Measurements from ENCODE around the gene OR2G3.

The OR2G3 gene

DNA sequence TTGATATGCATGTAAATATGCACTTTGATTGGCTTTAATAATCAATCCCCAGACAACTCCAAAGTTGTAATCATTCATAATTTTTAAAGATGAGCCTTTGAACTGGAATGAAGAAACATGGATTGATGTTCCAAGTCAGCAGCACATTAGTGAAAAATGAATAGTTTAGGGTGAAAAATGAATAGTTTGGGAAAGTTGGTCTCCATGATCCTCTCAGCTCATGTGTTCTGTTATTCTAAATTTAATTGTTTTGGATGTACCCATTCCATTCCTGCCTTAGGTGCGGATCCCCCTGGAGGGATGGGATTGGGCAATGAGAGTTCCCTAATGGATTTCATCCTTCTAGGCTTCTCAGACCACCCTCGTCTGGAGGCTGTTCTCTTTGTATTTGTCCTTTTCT lies at the start of gene OR2G3:
Gene OR2G3 (plus strand): TSS at position 301 of the 400 bp plus-strand sequence. CDS start 0 bp downstream, at position 301.
- no peak for DNase-seq (ENCODE audit: low spot score)

DNA sequence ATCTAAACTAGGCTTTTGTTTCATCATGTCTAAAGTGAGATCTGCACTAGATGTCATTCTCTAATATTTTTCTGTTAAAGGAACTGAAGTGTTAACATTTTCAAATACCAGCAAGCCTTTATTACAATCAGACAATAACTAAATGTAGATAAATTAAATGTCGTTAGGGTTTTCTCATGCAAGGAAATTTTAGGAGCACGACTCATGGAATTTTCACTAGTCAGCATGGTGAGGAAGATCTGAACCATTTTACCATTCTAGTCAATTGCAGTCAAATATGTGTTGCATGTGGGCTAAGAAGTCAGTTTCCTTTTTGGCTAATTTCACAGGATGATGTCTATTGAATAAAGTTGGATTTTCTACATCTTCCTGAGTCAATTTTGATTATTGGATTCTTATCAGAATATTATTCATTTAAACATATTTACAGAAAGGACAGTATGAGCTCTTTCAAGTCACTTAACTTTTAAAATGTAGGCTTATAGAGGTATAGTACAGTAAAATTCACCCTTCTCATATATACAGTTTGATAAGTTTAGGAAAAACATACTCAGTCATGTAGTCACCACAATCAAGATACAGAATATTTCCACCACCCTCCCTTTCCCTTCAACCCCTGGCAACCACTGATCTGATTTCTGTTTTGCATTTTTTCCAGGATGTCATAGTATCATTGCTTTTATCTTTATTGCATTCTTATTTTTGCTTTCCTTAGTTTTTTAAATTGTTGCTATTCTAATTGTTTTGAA lies 47.3 kb upstream of the OR2G3 start:
- no peak for DNase-seq (ENCODE audit: low spot score)

- no peak for DNase-seq (ENCODE audit: low spot score)
Measured at GRCh38 chr1:247561711-247562110, 43.7 kb upstream of the OR2G3 start.

DNA sequence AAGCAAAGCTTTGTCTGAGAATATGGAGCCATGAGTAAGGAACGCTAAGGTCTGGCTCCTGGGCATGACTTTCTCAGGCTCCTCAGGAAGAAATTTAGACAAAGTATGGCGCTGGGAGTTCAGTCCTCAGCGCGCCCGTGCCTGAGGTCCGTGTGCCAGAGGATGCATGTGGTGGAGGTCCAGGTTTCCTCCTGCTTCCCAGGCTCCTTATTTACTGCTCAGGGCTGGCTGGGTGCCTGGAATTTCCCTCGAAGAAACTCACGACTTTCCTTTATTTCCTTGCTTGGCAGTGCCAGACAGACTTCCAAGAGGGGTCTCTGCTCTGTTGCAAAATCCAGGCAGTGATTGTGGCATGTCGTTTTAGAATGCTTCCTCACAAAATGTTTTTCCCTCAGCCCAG lies 43.2 kb upstream of the OR2G3 start:
- DNase-seq (ENCODE audit: low spot score): no peak

GRCh38 chr1:247574236-247574635 lies 31.1 kb upstream of the OR2G3 start:
- DNase-seq (ENCODE audit: low spot score): no peak

DNA sequence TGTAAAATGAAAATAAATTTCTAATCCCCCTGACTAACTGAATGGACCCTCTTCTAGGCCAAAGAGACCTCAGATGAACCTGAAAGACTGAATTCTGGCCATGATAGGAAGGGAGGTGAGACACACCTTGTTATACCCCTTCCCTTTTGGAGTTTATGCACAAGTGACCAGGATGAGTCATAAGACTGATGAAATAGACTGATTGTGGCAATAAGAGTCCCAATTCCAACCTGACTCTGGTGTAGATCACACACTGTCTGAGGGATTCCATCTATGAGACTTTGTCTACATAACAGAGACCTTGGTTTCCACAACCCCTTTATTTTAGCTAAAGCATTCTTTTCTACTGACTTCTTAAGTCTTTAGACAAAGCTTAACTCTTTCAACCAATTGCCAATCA lies 30.7 kb upstream of the OR2G3 start:
- DNase-seq (ENCODE audit: low spot score): no peak

GRCh38 chr1:247576514-247576913 lies 28.9 kb upstream of the OR2G3 start:
- peak; percentile 34 for DNase-seq (ENCODE audit: low spot score)

DNA sequence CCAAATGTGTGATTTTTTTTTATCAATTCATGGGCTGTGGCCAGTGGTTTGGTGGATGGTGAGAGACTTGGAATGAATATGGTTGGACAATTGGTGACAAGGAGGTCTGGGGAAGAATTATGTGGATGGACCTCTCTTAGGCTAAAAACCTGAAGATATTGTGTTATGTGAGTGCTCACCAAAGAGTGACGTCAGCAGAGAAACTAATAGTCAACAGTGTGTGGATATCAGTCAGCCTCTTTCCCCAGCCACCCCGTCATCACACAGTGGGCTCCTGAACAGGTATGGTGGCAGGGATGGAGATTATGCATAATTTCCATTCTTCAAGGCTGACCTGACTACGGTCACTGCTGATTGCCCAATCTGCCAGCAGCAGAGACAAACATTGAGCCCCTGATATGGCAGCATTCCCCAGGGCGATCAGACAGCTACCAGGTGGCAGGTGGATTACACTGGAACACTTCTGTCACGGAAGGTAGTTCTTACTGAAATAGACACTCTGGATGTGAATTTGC lies 26.4 kb upstream of the OR2G3 start:
- no peak for DNase-seq (ENCODE audit: low spot score)

- no peak for DNase-seq (ENCODE audit: low spot score)
Measured at GRCh38 chr1:247588060-247588459, 17.3 kb upstream of the OR2G3 start, which contains the start of gene OR2G2. TSS of gene OR2G2 (plus strand) at chr1:247588360. CDS start at chr1:247588360, 0 bp downstream.

GRCh38 chr1:247613405-247613804 lies 8.0 kb downstream of the OR2G3 start:
- DNase-seq (ENCODE audit: low spot score): no peak

GRCh38 chr1:247614625-247615024 lies 9.2 kb downstream of the OR2G3 start:
- DNase-seq (ENCODE audit: low spot score): no peak

GRCh38 chr1:247627951-247628350 lies 22.6 kb downstream of the OR2G3 start:
- DNase-seq (ENCODE audit: low spot score): no peak

- DNase-seq (ENCODE audit: low spot score): no peak
Measured at GRCh38 chr1:247638011-247638410, 32.6 kb downstream of the OR2G3 start.

DNA sequence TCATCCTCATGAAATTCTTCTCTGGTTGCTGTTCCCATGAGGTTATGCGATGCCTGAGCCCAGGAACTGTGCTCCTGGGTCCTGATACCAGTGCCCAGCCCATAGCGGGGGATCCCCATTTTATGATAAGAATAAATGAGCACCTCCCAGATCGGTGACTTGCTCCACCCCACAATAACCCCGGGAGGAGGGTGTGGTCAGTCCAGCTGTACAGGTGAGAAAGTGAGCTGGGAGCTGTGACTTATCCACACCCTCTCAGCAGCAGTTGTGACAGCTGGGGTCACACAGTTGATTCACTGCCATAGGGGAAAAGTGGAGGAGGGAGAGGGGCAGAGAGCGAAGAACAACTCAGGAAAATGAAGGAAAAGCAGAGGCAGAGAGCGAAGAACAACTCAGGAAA lies 33.4 kb downstream of the OR2G3 start:
- DNase-seq (ENCODE audit: low spot score): no peak

DNA sequence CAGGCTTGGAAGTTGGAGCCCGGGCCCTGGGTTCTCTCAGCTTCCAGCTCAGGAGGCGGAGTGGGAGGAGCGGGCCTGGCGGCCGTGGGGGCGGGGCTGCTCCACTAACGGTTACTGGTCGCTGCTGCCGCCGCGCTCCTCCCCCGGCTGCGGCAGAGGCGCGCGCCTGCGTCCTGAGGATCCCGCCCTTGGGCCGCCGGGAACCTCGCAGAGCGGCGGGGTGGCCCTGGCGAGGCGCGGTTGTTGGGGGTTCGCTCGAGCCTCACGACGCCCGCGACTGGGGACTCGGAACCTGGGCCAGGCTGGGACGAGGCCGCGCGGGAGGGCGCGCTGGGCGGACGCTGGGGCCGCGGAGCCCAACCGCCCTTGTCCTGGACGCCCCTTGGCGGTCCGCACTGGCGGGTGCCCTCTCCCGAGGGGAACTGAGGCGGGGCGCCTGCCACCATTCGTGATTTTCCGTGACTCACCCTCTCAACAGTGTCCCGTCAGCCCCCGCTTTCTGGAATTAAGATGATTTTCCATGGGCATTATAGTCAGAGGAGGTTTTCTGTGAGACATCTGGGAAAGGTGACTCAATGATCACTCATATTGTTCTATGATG lies 34.1 kb downstream of the OR2G3 start:
- DNase-seq (ENCODE audit: low spot score): no peak

GRCh38 chr1:247642742-247643141 lies 37.4 kb downstream of the OR2G3 start:
- no peak for DNase-seq (ENCODE audit: low spot score)

DNA sequence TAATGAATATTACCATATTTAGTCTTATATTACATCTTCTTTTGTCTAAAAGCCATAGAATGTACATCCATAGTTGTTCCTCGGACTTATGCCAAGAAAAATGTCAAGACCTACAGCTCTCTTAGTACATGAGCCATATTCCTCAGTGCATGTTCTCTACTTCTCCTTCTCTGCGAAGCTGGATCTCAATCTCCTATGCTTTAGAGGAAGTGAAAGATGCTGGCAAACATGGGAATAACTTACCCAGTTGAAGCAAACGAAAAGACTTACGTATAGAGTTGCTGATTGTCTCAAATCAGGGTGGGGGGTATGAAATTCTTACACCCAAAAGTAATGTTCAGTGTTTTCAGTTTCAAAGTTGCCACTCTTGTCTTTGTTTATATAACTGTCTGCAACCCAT lies 41.5 kb downstream of the OR2G3 start:
- no peak for DNase-seq (ENCODE audit: low spot score)

GRCh38 chr1:247647864-247648263 lies 42.5 kb downstream of the OR2G3 start:
- no peak for DNase-seq (ENCODE audit: low spot score)

DNA sequence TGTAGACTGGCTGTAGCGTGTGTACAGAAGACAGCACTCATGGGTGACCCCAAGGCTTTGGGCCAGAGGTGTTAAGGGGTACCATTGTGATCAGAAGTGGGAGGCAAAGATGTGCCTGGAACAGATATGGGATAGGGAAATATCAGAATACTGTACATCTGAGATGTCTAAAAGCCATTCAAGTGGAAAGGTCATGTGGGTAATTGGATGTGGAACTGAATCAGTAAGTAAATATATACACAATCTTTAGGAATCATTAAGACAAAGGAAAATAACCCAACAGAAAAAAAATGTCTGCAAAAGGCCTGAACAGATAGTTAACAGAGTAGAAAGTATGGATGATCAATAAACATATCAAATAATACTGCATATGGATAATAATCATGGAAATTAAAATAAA lies 47.7 kb downstream of the OR2G3 start:
- DNase-seq (ENCODE audit: low spot score): no peak
